GDM1 (cell line): ENCODE results near the gene COX4I2.
"Not testable (repeated sequence)": the region's sequence is repeated elsewhere in the genome, so short reads cannot be mapped to it uniquely, and the experiment has no call there.

Experiments used
- DNase-seq: peaks from one replicate; lab custom pipeline; 2025; lab: John Stamatoyannopoulos, UW

The COX4I2 gene

DNA sequence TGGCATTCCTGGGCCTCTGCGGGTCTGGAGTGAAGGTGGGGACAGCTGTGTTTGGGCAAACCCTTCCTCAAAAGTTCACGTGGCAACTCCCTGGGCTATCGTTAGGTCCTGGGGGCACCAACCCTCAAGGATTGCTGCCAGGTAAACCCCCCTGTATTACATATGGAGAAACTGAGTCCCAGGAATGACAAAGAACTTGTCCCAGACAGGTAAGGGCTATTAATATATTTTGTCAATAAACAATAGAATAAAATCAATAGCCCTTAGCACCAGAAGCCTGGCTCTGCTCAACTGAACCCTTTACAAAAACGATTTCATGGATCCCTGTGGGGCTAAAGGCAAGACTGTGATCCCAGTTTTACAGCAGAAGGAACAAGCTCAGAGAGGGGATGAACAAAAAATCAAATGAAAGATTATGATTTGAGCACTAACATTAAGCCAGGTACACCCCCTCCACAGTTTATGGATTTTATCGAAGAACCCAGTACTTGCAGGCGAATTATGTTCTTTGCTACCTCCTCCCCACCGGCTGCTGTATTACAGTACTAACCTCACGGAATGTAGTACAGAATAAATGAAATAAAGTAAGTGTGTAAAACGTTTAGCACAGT is 30.0 kb upstream of the COX4I2 start:
- no peak for DNase-seq

DNA sequence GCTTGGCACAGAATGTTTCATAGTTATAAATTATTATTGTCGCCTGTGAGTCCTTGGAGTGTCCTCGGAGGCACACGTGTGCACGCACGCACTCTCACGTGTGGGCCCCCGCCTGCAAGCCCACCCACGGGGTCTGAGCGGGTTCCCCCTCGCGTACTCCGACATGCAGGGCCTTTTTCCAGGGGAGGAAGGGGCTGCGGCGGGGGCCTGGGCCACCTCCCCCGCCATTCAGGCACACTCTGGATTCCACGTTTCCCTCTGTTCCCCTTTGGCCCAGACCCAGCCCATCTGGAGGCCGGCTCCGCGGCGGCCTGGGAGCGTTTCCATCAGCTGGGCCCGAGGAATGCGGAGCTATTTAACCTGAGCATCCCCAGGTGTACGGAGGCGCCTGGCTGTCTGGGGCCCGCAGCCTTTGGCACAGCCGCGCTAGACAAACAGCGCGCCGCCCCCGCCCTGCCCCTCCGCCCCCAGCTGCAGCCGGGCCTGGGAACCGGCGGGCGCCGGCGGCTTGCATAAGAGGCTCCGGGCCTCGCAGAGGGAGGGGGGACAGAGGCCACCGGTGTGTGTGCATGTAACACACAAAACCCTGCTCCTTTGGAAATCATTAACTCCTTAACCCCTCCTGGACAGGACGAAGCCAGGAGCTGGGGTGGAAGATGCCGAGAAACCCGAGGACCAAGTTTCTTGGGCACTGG is 29.3 kb upstream of the COX4I2 start:
- no peak for DNase-seq

DNA sequence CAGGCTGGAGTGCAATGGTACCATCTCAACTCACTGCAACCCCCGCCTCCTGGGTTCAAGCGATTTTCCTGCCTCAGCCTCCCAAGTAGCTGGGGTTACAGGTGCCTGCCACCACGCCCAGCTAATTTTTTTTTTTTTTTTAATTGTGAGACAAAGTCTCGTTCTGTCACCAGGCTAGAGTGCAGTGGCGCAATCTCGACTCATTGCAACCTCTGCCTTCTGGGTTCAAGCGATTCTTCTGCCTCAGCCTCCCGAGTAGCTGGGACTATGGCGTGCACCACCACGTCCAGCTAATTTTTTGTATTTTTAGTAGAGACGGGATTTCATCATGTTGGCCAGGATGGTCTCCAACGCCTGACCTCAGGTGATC is 25.5 kb upstream of the COX4I2 start:
- not testable (repeated sequence) for DNase-seq

DNA sequence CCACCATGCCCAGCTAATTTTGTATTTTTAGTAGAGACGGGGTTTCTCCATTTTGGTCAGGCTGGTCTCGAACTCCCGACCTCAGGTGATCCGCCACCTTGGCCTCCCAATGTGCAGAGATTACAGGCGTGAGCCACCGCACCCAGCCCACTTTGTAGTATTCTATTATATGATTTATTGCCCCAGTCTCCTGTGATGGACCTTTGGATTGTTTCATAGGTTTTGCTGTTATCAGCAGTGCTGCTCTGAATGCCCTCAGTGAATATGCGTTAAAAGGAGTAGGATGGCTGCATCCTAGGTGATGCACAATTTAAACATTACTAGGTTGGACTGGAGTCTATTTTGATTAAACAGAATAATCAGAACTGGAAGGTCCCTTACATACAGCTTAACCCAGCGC is 22.3 kb upstream of the COX4I2 start:
- no peak for DNase-seq

DNA sequence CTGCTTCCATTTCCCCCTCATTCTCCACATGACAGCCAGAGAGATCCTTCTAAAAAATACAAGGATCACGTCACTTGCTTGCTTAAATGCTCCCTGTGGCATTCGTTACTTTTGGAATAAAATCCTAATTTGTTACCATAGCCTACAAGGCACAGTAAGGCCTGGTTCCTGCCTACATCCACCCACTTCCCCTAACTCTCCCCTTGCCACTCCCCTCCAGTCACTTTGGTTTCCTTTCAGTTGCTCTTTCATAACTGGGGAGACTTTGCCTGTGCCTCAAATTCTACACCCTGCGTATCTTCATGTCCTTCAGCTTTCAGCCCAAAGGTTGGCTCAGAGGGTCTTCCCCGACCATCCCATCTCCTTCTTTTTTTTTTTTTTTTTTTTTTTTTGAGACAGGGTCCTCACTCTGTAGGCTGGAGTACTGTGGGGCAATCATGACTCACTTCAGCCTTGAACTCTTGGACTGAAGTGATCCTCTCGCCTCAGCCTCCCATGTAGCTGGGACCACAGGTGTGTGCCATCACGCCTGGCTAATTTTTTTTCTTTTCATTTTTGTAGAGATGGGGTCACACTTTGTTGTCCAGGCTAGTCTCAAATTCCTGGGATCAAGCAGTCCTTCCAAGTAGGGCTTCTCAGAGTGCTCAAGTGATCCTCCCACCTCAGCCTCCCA is 20.1 kb upstream of the COX4I2 start:
- DNase-seq = peak; percentile 73

DNA sequence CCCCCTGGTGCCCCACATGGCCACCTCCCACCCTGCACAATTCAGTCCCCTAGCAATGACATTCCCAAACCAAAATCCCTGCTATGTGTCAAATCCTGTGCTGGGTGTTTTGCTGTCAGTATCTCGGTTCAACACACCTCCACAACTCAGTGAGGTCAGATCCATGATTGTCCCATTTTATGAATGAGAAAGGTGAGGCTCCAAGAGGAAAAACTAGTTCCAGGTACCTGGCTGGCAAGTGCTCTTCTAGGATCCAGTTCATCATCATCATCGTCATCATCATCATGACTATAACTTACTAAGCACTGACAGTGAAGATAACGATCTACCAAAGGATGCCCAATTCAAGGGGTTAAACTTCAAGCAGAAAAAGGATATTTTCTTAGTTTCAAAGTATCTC is 17.5 kb upstream of the COX4I2 start:
- no peak for DNase-seq

DNA sequence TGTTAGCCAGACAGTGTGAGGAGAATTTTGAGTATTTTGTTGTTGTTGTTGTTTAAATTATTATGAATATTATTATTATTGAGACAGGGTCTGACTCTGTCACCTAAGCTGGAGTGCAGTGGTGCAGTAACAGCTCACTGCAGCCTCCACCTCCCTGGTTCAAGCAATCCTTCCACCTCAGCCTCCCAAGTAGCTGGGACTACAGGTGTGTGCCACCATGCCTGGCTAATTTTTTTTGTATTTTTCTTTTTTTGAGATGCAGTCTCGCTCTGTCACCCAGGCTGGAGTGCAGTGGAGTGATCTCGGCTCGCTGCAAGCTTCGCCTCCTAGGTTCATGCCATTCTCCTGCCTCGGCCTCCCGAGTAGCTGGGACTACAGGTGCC is 14.6 kb upstream of the COX4I2 start:
- DNase-seq = not testable (repeated sequence)

DNA sequence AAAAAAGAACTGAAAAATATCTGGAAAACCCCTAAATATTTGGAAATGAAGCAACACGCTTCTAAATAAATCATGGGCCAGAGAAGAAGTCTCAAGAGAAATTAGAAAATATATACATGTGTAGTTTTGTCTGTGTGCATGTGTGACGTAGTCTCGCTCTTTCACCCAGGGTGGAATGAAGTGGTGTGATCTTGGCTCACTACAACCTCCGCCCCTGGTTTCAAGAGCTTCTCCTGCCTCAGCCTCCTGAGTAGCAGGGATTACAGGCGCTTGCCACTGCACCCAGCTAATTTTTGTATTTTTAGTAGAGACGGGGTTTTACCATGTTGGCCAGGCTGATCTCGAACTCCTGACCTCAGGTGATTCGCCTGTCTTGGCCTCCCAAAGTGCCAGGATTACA is 11.2 kb upstream of the COX4I2 start:
- not testable (repeated sequence) for DNase-seq

DNA sequence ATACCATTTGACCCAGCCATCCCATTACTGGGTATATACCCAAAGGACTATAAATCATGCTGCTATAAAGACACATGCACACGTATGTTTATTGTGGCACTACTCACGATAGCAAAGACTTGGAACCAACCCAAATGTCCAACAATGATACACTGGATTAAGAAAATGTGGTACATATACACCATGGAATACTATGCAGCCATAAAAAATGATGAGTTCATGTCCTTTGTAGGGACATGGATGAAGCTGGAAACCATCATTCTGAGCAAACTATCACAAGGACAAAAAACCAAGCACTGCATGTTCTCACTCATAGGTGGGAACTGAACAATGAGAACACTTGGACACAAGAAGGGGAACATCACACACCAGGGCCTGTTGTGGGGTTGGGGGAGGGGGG is 9.7 kb upstream of the COX4I2 start:
- DNase-seq = not testable (repeated sequence)

DNA sequence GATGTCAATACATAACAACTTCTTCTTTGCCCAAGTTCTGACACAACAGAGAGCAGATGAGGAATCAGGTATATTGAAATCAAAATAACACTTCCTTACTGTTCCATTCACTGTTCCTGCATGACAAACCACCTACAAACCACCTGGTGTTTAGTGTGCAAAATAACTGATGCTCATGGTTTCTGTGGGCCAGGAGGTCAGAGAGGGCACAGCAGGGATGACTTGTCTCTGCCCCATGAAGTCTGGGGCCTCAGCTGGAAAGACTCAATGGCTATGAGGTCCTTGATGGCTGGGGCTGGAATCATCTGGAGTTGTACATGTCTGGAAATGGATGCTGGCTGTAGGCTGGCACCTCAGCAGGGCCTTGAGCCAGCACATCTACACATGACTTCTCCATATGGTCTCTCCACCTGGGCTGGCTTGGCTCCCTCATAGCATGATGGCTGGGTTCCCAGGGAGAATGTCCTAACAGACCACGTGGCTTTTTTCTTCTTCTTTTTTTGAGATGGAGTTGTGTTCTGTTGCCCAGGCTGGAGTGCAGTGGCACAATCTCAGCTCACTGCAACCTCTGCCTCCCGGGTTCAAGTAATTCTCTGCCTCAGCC is 7.4 kb upstream of the COX4I2 start:
- no peak for DNase-seq

DNA sequence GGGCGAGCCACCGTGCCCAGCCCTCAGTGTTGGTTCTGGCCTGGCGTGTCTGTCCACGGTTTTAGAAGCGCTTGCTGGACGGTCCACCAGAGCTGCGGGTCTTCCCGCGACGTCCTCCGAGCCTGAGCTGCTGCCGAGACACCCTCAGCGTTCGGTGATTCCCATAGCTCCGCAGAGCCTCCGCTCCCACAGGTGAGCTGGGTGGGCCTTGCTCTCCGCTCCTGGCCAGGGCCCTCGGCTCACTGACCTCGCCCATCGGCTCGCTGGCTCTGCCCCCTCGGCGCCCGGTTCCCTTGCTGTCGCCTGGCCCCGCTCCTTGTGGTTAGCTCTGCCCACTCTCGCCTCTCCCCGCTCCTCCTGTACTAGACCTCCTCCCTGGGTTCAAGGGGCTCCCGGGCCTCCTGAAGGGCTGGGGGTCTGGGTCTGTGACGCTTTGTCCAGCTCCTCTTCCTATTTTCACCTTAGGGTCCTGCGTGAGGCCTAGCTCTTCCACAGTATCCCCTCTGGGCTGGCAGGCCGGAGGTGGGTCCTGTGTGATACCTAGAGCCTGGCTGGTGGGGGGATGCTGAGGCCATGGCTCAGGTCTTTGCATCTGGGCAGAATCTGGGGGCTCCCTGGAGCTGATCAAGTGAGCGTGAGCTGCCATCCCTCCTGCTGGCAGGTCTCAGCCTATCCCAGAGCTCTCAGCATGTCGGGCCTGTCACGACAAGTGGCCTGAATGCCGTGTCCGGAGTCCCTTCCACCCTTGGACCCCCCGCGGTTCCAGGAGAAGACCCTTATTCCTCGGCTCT is 5.0 kb upstream of the COX4I2 start:
- DNase-seq = no peak

DNA sequence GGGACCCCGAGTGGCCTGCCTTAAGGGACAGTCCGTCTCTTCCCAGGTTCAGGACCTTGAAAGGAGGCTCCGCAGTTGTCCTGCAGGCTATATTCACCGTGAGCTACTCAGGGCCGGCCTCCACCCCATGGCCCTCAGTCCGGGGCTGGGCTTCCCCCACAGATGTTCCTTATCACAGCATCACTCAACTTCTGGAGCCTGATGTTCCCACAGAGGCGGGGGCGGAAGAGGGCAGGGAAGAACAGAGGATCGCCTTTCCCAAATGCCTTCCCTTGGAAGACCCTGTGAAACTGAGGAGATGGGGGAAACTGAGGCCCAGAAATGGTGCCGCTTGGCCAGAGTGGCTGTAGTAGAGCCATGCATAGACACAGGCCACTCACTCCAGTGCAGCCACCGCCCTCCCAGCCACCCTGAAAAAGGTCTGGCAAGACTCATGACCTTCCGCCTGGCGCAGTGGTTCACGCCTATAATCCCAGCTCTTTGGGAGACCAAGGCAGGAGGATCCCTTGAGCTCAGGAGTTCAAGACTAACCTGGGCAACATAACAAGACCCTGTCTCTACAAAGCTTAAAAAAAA is 4.3 kb upstream of the COX4I2 start:
- DNase-seq = no peak

DNA sequence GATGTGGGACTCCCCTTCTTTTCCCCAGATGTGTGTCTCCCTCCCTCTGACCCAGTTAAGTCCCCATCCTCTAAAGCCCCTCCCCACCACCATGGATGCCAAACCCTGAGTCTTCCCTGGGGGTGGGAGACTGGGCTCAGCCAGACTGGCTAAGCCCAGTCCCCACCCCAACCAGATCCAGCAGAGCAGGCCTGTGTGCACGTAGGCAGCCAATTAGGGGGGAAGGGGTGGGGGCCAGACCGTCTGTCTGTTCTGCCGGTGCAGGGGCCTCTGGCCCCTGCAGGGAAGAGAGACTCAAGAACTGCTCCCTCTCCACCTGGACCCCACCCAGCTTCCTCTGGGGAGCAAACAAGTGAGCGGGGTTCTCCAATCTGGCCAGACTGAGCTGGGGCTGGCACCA is 605 bp downstream of the COX4I2 start:
- no peak for DNase-seq

DNA sequence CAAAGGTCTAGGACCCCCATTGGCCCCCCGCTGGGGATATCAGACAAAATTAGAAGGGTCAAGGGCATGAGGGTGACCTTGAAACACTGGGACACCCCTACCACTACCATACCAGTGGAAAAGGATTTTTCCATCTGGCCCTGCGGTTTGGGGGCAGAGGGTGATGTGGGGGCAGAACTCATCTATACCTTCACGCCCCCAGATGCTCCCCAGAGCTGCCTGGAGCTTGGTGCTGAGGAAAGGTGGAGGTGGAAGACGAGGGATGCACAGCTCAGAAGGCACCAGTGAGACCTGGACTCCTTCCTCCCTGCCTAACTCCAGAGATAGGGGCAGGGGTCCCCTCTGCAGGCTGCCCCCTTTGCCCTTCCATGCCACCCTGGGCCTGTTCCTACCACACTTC is 1.1 kb downstream of the COX4I2 start:
- no peak for DNase-seq

DNA sequence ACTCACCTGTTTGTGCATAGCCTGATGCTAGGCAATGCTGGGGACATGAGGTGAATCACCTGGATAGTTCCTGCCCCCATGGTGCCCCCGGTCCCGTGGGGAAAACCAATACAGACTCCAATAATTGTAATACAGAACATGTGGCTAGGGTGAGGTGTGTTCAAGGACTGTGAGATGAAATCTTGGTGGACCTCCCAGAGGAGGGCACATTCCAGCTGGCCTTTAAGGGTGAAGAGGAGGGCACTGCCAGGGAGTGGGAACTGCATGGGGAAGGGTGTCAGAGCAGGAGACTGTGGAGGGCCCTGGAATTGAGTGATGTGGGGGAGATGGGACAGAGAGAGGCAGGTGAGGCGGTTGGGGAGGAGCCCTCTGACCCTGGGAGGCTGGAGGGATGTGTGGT is 2.5 kb downstream of the COX4I2 start:
- no peak for DNase-seq

DNA sequence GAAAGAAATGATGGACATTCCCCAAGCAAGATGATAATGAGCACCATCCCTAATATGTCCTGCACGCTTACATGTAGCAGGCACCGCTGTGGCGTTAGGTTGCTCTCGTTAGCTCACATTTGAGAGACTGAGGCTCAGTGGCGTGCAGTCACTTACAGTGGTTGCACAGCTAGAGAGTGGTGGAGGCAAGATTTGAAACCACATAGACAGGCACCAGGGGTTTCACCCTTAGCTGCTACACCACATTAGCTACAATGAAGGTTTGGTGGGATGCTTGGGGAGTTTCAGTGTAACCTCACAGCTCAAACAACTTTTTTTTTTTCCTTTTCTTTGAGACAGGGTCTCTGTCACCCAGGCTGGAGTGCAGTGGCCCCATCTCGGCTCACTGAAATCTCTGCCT is 3.7 kb downstream of the COX4I2 start:
- no peak for DNase-seq

DNA sequence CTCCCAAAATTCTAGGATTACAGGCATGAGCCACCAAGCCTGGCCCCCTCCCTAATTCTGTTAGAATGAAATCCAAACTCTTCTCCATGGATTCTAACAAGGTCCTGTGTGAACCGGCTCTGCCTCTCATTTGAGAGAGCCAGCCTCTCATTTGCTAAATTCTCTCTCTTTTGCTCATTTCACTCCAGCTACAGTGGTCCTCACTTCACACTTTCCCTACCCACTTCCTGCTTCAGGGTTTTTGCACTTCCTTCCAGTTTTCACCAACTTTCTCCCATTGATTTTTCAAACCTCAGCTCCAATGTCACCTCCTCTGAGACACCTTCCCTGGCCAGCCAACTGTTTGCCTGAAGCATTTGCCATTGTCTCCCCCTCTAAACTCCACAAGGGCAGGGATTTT is 5.1 kb downstream of the COX4I2 start:
- DNase-seq = no peak

DNA sequence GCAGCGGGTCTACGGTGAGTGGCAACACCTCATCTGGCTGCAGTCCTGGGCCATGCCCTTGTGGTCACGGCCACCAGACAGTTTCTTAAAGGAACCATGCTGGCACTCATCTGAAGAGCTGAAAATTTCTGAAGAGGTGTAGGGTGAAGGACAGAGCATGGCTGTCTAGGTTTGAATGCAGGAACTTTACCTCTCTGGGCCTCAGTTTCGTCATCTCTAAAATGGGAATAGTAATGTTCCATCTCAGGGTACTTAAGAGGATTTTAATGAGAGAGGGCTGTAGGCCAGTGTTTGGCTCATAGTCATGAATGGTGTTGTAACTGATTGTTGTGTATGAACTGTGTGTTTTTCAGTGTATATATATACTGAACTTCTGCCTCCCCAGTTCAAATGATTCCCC is 5.8 kb downstream of the COX4I2 start:
- DNase-seq = no peak

DNA sequence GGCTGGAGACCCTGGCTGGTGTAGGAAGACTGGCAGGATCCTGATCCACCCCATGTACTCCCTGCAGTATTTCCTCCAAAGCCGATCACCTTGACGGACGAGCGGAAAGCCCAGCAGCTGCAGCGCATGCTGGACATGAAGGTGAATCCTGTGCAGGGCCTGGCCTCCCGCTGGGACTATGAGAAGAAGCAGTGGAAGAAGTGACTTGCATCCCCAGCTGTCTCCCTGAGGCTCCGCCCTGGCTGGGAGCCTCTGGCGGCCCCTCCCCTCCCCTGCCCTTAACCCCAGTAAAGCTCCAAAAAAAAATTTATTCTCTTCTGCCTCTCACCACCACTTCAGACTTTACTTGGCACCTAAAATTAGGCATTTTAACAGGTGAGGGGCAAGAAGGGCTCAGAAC is 7.0 kb downstream of the COX4I2 start:
- no peak for DNase-seq

DNA sequence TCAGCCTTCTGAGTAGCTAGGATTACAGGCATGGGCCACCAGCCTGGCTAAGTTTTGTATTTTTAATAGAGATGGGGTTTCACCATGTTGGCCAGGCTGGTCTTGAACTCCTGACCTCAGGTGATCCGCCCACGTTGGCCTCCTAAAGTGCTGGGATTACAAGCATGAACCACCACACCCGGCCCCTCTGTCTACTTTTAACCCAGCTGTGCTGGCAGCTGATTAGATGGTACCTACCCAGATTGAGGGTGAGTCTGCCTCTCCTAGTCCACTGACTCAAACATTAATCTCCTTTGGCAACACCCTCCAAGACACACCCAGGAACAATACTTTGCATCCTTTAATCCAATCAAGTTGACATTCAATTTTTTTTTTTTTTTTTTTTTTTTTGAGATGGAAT is 10.4 kb downstream of the COX4I2 start:
- DNase-seq = not testable (repeated sequence)

DNA sequence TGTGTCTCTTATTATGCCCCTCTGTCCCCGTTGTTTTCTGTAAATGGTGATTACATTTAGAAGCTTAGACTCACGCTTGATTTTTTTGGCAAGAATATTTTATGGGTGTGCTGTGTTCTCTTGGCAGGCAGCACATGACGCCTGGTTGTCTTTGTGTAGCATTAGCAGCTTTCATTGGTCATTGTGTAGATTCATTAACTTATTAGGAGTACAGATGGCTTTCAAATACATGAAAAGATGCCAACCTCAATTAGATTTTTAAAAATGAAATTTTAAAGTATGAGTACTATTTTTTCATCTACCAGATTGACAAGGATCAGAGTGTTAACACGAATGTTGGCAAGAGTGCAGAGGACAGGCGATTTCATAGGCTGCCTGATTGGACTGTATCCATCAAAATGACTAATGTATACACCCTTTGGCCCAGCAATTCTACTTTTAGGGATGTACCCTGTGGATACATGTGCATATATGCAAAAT is 15.2 kb downstream of the COX4I2 start:
- no peak for DNase-seq

DNA sequence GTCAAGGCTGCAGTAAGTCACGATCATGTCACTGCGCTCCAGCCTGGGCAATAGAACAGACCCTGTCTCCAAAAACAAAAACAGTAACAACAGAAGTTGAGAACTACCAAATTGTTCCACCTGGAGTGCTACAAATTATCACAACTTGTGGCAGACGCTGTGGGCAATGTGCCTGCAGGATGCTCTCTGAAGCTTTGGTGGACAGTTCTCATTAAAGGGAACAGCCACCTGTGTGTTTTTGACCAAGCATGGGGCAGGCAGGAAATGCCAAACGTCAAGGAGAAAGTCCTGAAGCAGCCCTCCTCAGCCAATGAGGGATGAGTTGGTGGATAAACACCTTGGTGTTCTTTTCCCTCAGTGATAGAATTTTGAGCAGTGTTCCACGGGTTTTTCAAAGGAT is 15.8 kb downstream of the COX4I2 start:
- no peak for DNase-seq
